ENCODE results near the gene DRD1. TPM values are rescaled to one million over a fixed set of nuclear protein-coding genes. Genes with fewer than 3 reads are reported as not detected.

DRD1 gene
- total RNA-seq, 2 donors from 2014 or later, result 0.41 to 0.99 TPM

DNA sequence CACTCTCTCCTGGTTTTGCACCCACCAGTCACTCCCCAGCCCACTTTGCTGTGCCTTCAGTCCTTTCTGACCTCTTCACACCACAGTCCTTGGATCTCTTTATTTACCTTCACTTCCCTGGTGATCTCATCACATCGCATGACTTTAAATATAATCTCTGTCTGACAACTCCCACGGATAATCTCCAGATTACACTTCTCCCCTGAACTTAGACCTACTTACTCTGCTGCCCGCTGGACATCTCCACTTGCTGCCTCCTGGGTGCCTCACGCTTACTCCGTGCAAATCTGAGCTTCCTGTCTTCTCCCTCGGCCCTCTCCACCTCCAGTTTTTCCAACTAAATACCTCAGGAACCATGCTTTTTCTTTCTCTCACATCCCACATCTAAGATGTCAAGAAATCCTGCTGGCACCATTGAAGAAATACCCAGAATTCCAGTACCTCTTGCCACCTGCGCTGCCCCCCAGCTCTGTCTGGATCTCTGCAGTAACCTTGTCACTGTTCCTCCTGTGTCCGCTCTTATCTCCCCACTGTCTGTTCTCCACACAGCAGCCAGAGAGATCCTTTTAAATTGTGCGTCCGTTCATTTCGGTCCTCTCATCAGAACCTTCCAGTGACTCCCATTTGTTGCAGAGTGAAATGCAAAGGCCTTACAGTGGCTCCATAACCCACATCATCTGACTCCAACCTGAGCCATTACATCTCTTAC lies 43.7 kb upstream of the DRD1 start:
- DNase-seq (ENCODE audit: low spot score), result no peak
- H3K27ac ChIP-seq, result no peak overlapping the region
- no peaks in the 10 kb centered on the region for H3K9me3 ChIP-seq
- no peak overlapping the region for H3K4me3 ChIP-seq
- no peaks in the 10 kb centered on the region for H3K4me1 ChIP-seq (ENCODE audit: control insufficient read depth in 1 of 2, low read depth in 2 of 2)
- peaks cover 14% of the 10 kb centered on the region for H3K36me3 ChIP-seq
- TF ChIP-seq, protein P1, sequence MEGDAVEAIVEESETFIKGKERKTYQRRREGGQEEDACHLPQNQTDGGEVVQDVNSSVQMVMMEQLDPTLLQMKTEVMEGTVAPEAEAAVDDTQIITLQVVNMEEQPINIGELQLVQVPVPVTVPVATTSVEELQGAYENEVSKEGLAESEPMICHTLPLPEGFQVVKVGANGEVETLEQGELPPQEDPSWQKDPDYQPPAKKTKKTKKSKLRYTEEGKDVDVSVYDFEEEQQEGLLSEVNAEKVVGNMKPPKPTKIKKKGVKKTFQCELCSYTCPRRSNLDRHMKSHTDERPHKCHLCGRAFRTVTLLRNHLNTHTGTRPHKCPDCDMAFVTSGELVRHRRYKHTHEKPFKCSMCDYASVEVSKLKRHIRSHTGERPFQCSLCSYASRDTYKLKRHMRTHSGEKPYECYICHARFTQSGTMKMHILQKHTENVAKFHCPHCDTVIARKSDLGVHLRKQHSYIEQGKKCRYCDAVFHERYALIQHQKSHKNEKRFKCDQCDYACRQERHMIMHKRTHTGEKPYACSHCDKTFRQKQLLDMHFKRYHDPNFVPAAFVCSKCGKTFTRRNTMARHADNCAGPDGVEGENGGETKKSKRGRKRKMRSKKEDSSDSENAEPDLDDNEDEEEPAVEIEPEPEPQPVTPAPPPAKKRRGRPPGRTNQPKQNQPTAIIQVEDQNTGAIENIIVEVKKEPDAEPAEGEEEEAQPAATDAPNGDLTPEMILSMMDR (IDR thresholded peaks at IDR 0.05), result no peak
- H3K27me3 ChIP-seq (replicated peaks; ENCODE audit: insufficient read depth), result no peaks in the 10 kb centered on the region
- ATAC-seq (ENCODE audit: insufficient number of reproducible peaks, low FRiP score, low read depth), result no peak

DNA sequence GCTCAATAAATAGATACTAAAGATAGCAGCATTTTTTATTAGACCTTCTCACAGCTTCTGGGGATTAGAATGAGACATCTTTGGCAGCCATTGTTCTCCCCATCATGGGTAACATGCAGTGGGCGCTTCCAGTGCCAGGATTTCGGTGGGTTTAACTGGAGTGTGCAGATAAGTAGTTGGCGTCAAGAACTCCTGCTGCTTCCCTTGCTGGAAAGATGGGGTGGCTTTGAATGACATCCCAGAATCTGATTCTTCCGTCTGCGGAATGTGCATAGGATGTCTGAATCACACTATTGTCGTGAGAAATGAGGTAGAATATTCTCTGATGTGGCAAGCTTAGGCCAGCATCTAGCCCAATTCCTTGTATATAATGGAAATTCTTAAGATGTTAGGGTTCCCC lies 41.6 kb upstream of the DRD1 start:
- no peaks in the 10 kb centered on the region for H3K4me1 ChIP-seq (ENCODE audit: control insufficient read depth in 1 of 2, low read depth in 2 of 2)
- no peak overlapping the region for H3K27ac ChIP-seq
- no peak for ATAC-seq (ENCODE audit: insufficient number of reproducible peaks, low FRiP score, low read depth)
- peaks cover 8% of the 10 kb centered on the region for H3K36me3 ChIP-seq
- TF ChIP-seq, protein P1 (IDR thresholded peaks at IDR 0.05), result no peak
- no peaks in the 10 kb centered on the region for H3K27me3 ChIP-seq (replicated peaks; ENCODE audit: insufficient read depth)
- H3K4me3 ChIP-seq, result no peak overlapping the region
- DNase-seq (ENCODE audit: low spot score), result no peak
- H3K9me3 ChIP-seq, result no peaks in the 10 kb centered on the region

DNA sequence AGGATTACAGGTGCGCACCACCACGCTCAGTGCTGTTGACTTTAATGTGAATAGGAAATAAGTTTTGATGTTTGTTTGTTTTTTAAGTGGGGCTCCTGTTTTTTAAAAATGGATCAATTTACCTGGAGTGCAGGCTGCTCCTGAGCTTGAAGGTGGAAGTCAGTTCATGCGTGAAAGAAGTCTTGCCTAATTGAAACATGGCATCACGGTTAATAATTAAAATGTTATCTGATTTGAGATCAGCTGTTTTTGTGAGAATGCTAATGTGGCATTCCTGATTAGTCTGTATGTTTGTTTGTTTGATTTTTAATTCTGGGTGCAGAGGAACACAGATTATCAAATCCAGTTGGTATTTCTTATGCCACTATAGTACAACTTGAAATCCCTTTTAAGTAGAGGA lies 40.8 kb upstream of the DRD1 start:
- DNase-seq (ENCODE audit: low spot score), result no peak
- H3K36me3 ChIP-seq, result peaks cover 8% of the 10 kb centered on the region
- H3K4me1 ChIP-seq (ENCODE audit: control insufficient read depth in 1 of 2, low read depth in 2 of 2), result peaks cover under 1 to 2% of the 10 kb centered on the region in 2 donors
- no peak overlapping the region for H3K27ac ChIP-seq
- no peaks in the 10 kb centered on the region for H3K27me3 ChIP-seq (replicated peaks; ENCODE audit: insufficient read depth)
- no peaks in the 10 kb centered on the region for H3K9me3 ChIP-seq
- no peak for ATAC-seq (ENCODE audit: insufficient number of reproducible peaks, low FRiP score, low read depth)
- H3K4me3 ChIP-seq, result no peak overlapping the region
- TF ChIP-seq, protein P1 (IDR thresholded peaks at IDR 0.05), result no peak

DNA sequence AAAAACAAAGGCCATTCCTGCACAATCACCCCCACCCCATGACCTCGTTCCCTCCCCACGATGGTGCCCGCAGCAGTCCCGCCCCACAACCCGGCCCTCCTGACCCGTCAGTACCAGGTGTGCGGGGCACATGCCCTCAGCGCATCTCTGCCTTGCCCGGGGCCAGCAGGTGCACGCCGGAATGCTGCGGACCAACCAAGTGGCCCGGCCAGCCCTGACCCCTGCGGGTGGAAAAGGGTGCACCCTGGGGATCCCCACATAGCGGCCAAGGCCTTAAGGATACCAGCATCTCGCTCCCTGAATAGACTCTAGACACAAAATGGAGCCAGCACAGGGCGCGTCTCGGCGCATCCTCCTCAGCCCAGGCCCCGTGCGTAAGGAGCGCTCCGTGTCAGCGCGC lies 40.3 kb upstream of the DRD1 start:
- no peak overlapping the region for H3K27ac ChIP-seq
- H3K4me1 ChIP-seq (ENCODE audit: control insufficient read depth in 1 of 2, low read depth in 2 of 2), result peaks cover 6 to 7% of the 10 kb centered on the region in 2 donors
- H3K27me3 ChIP-seq (replicated peaks; ENCODE audit: insufficient read depth), result no peaks in the 10 kb centered on the region
- no peaks in the 10 kb centered on the region for H3K9me3 ChIP-seq
- DNase-seq (ENCODE audit: low spot score), result no peak
- ATAC-seq (ENCODE audit: insufficient number of reproducible peaks, low FRiP score, low read depth), result no peak
- peaks cover 4% of the 10 kb centered on the region for H3K36me3 ChIP-seq
- no peak overlapping the region for H3K4me3 ChIP-seq
- TF ChIP-seq, protein P1 (IDR thresholded peaks at IDR 0.05), result no peak

DNA sequence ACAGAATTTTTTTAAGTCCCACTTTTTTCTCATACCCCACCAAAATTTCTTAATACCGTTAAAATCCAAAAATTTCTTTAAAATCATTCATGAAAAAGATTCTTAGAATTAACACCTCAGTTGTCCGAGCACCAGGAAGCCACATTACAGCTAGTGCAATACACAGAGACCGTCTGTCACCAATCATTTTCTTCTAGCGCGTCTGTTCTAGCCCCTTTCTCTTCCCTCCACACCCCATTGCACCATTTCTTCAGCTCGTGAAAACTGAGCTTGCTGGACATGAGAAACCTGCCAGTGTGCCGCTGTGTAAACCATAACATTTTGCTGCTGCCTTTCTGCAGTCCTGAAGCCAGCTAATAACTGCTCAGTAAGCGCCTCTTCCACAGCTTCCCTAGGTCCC lies 39.4 kb upstream of the DRD1 start:
- DNase-seq (ENCODE audit: low spot score) (no peak), ATAC-seq (ENCODE audit: insufficient number of reproducible peaks, low FRiP score, low read depth) (no peak)
- Histone ChIP-seq H3K36me3 (no peaks in the 10 kb centered on the region), H3K4me3 (no peak overlapping the region), H3K27ac (no peak overlapping the region), H3K9me3 (no peaks in the 10 kb centered on the region), H3K27me3 (replicated peaks; ENCODE audit: insufficient read depth) (no peaks in the 10 kb centered on the region), H3K4me1 (ENCODE audit: control insufficient read depth in 1 of 2, low read depth in 2 of 2) (peaks cover 7 to 12% of the 10 kb centered on the region in 2 donors)
- TF ChIP-seq, protein P1 (IDR thresholded peaks at IDR 0.05), result no peak
